ENCODE results near the gene PDSS2. TPM values are rescaled to one million over a fixed set of nuclear protein-coding genes. Genes with fewer than 3 reads are reported as not detected.

Gene PDSS2
- total and polyA plus RNA-seq, 2 of the 8 experiments (the other 6 are each of a cell fraction or from before 2014, with no cell fraction given) = 10.7 to 16.1 TPM

- DNase-seq (ENCODE audit: low read depth in 1 of 2, low spot score in 2 of 2) (no peak), FAIRE-seq (no peak)
- Histone ChIP-seq H3K4me3 (ENCODE audit: extremely low read depth in 1 of 4, insufficient read depth in 2 of 4, low read depth in 3 of 4, low read length in 4 of 4) (peak overlapping the region; percentile 90 to 100 (median 95)), H4K91ac (replicated peaks; ENCODE audit: insufficient read length, low read length) (peak overlapping the region; percentile 12), H2BK12ac (ENCODE audit: low read depth, low read length) (peak overlapping the region; percentile 30; the same call in 1 of the 2 replicates), H4K8ac (ENCODE audit: extremely low read depth, insufficient read depth, low read length) (peak overlapping the region; percentile 91; the same call in 1 of the 2 replicates), H3K27ac (ENCODE audit: low read depth, low read length) (peak overlapping the region; percentile 70), H2BK120ac (replicated peaks; ENCODE audit: low read depth, low read length) (no peak overlapping the region), H3K9me3 (ENCODE audit: insufficient read depth in 2 of 2, low read depth in 1 of 2, low read length in 1 of 2) (no peaks in the 10 kb centered on the region), H3K4me2 (ENCODE audit: insufficient read depth in 1 of 2, low read depth in 2 of 2, low read length in 2 of 2) (peak overlapping the region; percentile 82), H3K36me3 (ENCODE audit: control insufficient read depth in 2 of 4, insufficient read depth in 4 of 4, low read length in 3 of 4) (no peaks in the 10 kb centered on the region), H3K23ac (ENCODE audit: insufficient read length) (no peak overlapping the region), H3K79me2 (ENCODE audit: control insufficient read depth in 1 of 2, insufficient read depth in 2 of 2, low read length in 2 of 2) (peaks cover 0 to 34% of the 10 kb centered on the region in 2 experiments; a peak in 2 of 4 replicates), H3K4me1 (replicated peaks in 1 of 4; ENCODE audit: control insufficient read depth in 3 of 4, insufficient read depth in 4 of 4, low read length in 3 of 4) (peaks cover 0 to 3% (median 1%) of the 10 kb centered on the region in 4 experiments; a peak in 2 of 7 replicates), H4K5ac (ENCODE audit: insufficient read length, low read depth, low read length) (peak overlapping the region; percentile 26), H4K20me1 (replicated peaks in 1 of 2; ENCODE audit: control insufficient read depth in 1 of 2, insufficient read depth in 2 of 2, low read length in 2 of 2) (no peaks in the 10 kb centered on the region), H2BK15ac (ENCODE audit: low read length) (peak overlapping the region; percentile 66), H2AK5ac (ENCODE audit: low read depth, low read length) (no peak overlapping the region), H3K18ac (ENCODE audit: extremely low read depth, low read length) (peak overlapping the region; percentile 4; the same call in 1 of the 2 replicates), H3K14ac (ENCODE audit: insufficient read length) (no peak overlapping the region), H3K27me3 (replicated peaks in 1 of 4; ENCODE audit: control insufficient read depth in 3 of 4, extremely low read depth in 1 of 4, insufficient read depth in 3 of 4, low read length in 3 of 4) (no peaks in the 10 kb centered on the region), H2BK5ac (ENCODE audit: low read depth, low read length) (peak overlapping the region; percentile 42; the same call in 1 of the 2 replicates), H3K9ac (replicated peaks in 1 of 4; ENCODE audit: extremely low read depth in 1 of 4, low read depth in 3 of 4, low read length in 3 of 4) (peak overlapping the region; percentile 52 to 84 (median 79)), H3K56ac (replicated peaks; ENCODE audit: insufficient read length, low read depth, low read length) (peak overlapping the region; percentile 24), H3K4ac (replicated peaks; ENCODE audit: insufficient read length, low read depth, low read length) (peak overlapping the region; percentile 24), H3K23me2 (ENCODE audit: low read depth, low read length) (peaks cover 9% of the 10 kb centered on the region), H3K79me1 (ENCODE audit: low read depth, low read length) (no peaks in the 10 kb centered on the region; the same call in 1 of the 2 replicates), H2BK20ac (ENCODE audit: low read length) (no peak overlapping the region), H2AFZ (ENCODE audit: low read length) (peak overlapping the region; percentile 87)
- ChIA-PET POLR2A (ENCODE audit: partially characterized antibody) (interaction anchor here (0.6 to 3.4 kb wide), 17 partner anchors 7 to 605 kb away, joined by 3 to 26 read pairs (median 3); partner anchors contain the start of gene SOBP), CTCF (ENCODE audit: partially characterized antibody) (interaction anchor here (0.6 to 2.6 kb wide), 32 partner anchors 10 to 353 kb away, joined by 3 to 15 read pairs (median 4); partner anchors contain the start of gene SOBP)
- 4% methylated on average over 29 of the region's 29 CpGs; no CpG with 5 or more reads in 1 of the 2 experiments for WGBS, 2 experiments (ENCODE audit: extremely low coverage in 1 of 2, insufficient coverage in 1 of 2, insufficient read length in 1 of 2, insufficient replicate concordance in 2 of 2, low coverage in 1 of 2, low lambda C conversion rate in 2 of 2, missing lambda C conversion rate in 1 of 2)
- TF ChIP-seq NANOG (IDR thresholded peaks at IDR 0.05; ENCODE audit: insufficient read depth, low read depth, low read length, poor library complexity, severe bottlenecking) (no peak), KDM4A (IDR thresholded peaks at IDR 0.05; ENCODE audit: low read depth, low read length, severe bottlenecking) (peak; percentile 59), CTCF (IDR thresholded peaks at IDR 0.05; ENCODE audit: control extremely low read depth in 1 of 3, insufficient read depth in 1 of 3, low read depth in 1 of 3, low read length in 3 of 3) (no peak), CBX8 (IDR thresholded peaks at IDR 0.05; ENCODE audit: borderline replicate concordance, low read depth, low read length) (no peak), SAP30 (IDR thresholded peaks at IDR 0.05; ENCODE audit: insufficient read depth, insufficient replicate concordance, low read length) (peak; percentile 80), E2F6 (IDR thresholded peaks at IDR 0.05) (no peak), EP300 (IDR thresholded peaks at IDR 0.05; ENCODE audit: borderline replicate concordance in 1 of 2, low read depth in 2 of 2, low read length in 2 of 2) (no peak)
Measured at GRCh38 chr6:107458672-107459282, 587 bp downstream of the PDSS2 start.
